Effector memory CD8-positive, alpha-beta T cell (primary cell): ENCODE measurements around the gene MGST1.

Source experiments
- ATAC-seq: fragments of 150-1000 bp; cut with Tn5 transposase; replicated peaks from 2 replicates; pipeline ENCODE4 v1.10.0; 2021; ENCODE audit warnings: mild to moderate bottlenecking, moderate library complexity
- DNase-seq, 3 experiments: peaks; one replicate each; pipeline ENCODE4 v3.0.0; 2021
- H3K27ac Mint-ChIP-seq, 2 donors: one replicate each; pipeline ENCODE4 v1.8.0; 2022; ENCODE audit warnings: mild to moderate bottlenecking in 2 of 2, mixed read lengths in 2 of 2, moderate library complexity in 2 of 2
- H3K27me3 Mint-ChIP-seq, 2 donors: one replicate each; pipeline ENCODE4 v1.8.0; 2022; ENCODE audit warnings: mixed read lengths in 2 of 2
- H3K36me3 Mint-ChIP-seq: one replicate; pipeline ENCODE4 v1.8.0; 2022; ENCODE audit warnings: mild to moderate bottlenecking, moderate library complexity, mixed read lengths; ENCODE audit not compliant: insufficient read depth
- H3K4me1 Mint-ChIP-seq, 2 donors: one replicate each; pipeline ENCODE4 v1.8.0; 2022; ENCODE audit warnings: low read depth in 2 of 2, mixed read lengths in 2 of 2
- H3K4me3 Mint-ChIP-seq, 2 donors: one replicate each; pipeline ENCODE4 v1.8.0; 2022; ENCODE audit warnings: mild to moderate bottlenecking in 2 of 2, mixed read lengths in 2 of 2, moderate library complexity in 2 of 2
- H3K9me3 Mint-ChIP-seq, 2 donors: one replicate each; pipeline ENCODE4 v1.8.0; 2022; ENCODE audit warnings: mixed read lengths in 2 of 2
- total RNA-seq, 9 experiments: gene quantifications; one replicate each; lab custom pipeline; 2026; lab: John Stamatoyannopoulos, UW

Gene MGST1, protein sequence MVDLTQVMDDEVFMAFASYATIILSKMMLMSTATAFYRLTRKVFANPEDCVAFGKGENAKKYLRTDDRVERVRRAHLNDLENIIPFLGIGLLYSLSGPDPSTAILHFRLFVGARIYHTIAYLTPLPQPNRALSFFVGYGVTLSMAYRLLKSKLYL
- total RNA-seq, result 0 to 0.11 (median 0) reads per million in 9 experiments

DNA sequence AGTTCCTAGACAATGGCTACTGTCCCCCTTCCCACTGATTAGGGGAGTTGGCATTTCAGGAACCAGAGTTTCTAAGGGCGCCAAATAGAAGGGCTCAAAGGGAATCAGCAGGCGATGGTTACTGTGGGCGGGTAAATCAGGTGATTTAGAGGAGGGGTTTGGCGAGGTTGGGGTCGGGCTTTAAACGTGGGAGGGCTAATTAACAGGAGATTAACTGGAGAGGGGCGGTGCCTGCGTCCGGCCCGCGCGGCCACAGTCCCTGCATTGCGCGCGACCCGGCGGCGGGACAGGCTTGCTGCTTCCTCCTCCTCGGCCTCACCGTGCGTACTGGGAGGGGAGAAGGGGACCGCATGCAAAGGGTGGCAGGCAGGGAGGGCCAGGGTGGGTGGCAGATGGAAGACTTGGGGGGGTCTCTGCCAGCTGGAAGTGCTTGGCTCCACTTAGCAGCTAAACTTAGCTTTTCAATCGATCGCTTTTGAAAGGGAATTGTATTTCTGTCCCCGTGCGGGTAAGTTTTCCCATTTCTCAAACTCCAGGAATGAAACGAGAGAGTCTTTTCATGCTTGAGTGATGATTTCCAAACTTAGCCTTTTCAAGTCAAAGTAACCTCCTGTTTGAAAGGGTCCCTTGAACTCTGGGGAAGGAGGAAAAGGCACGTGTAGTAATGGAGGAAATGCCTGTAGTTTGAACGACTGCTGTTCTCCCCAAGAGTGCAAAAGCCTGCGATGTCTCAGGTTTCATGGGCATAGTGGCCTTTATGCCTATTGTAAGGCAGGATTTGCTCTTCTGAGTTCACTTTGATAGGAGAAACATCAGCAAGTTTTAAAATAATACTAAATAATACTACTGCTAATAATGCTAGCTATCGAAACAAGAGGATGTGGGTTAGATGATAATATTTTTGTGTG, at the start of gene MGST1:
Gene MGST1 (plus strand): TSS at position 255 of the 908 bp plus-strand sequence. CDS start 6,608 bp downstream, outside the sequence.
- Mint-ChIP-seq H3K36me3 (peaks cover 4% of the 10 kb centered on the region), H3K9me3 (peaks cover 0 to 1% of the 10 kb centered on the region in 2 donors), H3K27me3 (no peaks in the 10 kb centered on the region), H3K27ac (no peak within 1 kb of the TSS), H3K4me1 (no peaks in the 10 kb centered on the region), H3K4me3 (no peak within 1 kb of the TSS)
- no peak for ATAC-seq
- DNase-seq, result no peak

DNA sequence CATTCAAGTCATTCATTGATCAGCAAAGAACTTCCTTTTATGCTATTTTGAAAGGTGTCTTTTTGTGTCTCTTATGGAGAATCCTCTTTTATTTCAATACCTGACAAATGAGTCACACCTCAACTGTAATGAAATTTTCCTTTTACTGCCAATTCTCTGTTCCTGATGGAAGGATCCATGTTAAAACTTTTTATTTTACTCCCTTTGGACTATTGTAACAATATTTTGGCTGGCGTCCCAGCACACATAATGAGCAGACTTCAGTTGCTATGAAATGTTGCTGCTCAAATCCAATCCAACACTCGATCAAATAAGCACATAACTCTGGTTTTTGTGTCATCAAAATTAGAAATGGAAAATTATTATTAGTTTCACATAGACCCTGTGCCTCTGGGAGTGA, 48.0 kb upstream of the MGST1 start:
- no peak for ATAC-seq
- Mint-ChIP-seq H3K27me3 (no peaks in the 10 kb centered on the region), H3K4me1 (no peaks in the 10 kb centered on the region)

DNA sequence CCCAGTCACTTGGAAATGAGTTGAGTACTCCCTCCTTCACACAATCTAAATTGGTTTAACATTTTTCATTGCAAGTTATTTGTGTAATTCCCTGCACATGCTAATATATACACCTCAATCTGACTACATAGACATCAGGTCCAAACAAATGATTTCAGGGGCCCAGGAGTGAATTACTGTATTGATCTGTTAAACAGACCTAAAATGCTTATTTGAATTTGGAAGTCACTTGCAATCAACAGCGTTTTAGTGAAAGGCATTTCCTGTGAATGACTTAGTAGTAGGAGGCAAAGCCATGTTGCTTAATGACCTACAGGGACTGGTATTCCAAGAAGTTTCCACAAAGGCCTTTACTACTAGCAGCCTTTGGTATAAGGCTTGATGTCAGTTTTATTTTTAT, 47.3 kb upstream of the MGST1 start:
- DNase-seq (no peak), ATAC-seq (no peak)
- no peak overlapping the region for H3K27ac Mint-ChIP-seq
- H3K9me3 Mint-ChIP-seq, result peaks cover 5 to 9% of the 10 kb centered on the region in 2 donors
- H3K36me3 Mint-ChIP-seq, result no peaks in the 10 kb centered on the region
- H3K4me1 Mint-ChIP-seq, result no peaks in the 10 kb centered on the region
- H3K4me3 Mint-ChIP-seq, result no peak overlapping the region
- H3K27me3 Mint-ChIP-seq, result no peaks in the 10 kb centered on the region

More for the DNA sequence above, 48.0 kb upstream of the MGST1 start:
- no peak for DNase-seq
- peaks cover 5 to 9% of the 10 kb centered on the region in 2 donors for H3K9me3 Mint-ChIP-seq
- H3K4me3 Mint-ChIP-seq, result no peak overlapping the region
- no peaks in the 10 kb centered on the region for H3K36me3 Mint-ChIP-seq
- no peak overlapping the region for H3K27ac Mint-ChIP-seq

DNA sequence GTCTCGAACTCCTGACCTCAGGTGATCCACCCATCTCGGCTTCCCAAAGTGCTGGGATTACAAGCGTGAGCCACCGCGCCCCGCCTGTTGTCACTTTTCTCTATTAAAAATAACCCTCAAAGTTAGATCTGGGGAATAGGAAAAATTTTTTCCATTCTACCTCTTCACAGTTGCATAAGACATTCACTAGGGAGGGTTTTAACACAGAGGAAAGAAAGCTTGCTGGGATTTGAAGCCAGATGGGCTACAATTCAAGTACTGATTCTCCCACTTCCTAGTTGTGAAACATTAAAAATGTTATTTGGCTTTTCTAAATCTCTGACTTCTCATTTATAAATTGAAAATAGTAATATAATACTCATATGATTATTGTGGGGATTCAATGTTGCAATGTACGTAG, 46.7 kb upstream of the MGST1 start:
- DNase-seq, result no peak

DNA sequence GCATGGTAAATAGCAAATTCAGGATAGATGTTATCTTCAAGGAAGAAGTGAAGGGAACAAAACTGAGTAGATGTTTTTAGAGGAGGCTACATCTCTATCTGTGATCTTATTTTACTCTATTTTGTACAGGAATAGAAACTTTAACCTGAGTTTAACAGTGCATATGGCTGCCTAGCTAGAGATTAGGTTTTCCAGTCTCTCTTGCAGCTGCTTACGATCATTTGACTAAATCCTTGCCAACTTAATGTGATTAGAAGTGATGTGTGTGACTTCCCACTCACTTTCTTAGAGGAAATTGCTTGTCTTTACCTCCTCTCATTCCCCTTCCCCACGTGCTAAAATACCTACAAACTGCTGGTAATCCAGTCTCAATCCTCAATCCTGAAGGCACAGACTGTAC, 43.5 kb upstream of the MGST1 start:
- ATAC-seq (no peak), DNase-seq (no peak)
- H3K4me1 Mint-ChIP-seq, result no peaks in the 10 kb centered on the region
- no peak overlapping the region for H3K4me3 Mint-ChIP-seq
- H3K9me3 Mint-ChIP-seq, result peaks cover 1 to 7% of the 10 kb centered on the region in 2 donors
- H3K36me3 Mint-ChIP-seq, result no peaks in the 10 kb centered on the region
- no peak overlapping the region for H3K27ac Mint-ChIP-seq
- no peaks in the 10 kb centered on the region for H3K27me3 Mint-ChIP-seq

More for the DNA sequence above, 46.7 kb upstream of the MGST1 start:
- ATAC-seq, result no peak
- peaks cover 5 to 9% of the 10 kb centered on the region in 2 donors for H3K9me3 Mint-ChIP-seq
- H3K36me3 Mint-ChIP-seq, result no peaks in the 10 kb centered on the region
- H3K27ac Mint-ChIP-seq, result no peak overlapping the region
- H3K27me3 Mint-ChIP-seq, result no peaks in the 10 kb centered on the region
- H3K4me3 Mint-ChIP-seq, result no peak overlapping the region
- no peaks in the 10 kb centered on the region for H3K4me1 Mint-ChIP-seq

DNA sequence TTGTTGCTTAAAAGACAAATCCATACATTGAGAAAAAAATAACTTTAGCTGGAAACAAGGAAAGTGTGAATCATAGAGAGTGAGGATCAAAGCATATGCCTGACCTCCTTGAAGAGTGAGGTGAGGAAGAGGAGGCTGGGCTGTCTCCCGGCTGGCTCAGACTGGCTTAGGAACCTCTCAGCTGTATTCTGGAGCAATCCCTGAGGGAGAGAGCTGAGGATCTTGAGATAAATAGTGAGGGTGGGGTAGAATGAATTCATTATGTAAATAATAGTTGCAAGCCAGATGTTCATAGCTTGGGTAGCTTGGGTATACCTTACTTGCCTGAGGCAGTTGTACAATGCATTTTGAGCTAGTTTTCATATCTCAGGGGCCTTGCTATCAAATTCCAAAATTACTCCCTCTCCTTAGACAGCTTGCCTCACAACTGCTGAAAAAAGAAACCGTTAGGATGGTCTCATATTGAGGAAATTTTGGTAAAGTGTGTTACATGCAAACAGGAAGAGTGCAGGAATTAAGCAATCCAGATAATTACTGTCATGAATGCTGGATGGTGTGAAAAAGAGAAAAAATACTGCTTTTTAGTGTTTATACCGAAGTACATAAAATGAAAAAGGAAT, 39.5 kb upstream of the MGST1 start:
- H3K4me3 Mint-ChIP-seq, result no peak overlapping the region
- ATAC-seq, result no peak

DNA sequence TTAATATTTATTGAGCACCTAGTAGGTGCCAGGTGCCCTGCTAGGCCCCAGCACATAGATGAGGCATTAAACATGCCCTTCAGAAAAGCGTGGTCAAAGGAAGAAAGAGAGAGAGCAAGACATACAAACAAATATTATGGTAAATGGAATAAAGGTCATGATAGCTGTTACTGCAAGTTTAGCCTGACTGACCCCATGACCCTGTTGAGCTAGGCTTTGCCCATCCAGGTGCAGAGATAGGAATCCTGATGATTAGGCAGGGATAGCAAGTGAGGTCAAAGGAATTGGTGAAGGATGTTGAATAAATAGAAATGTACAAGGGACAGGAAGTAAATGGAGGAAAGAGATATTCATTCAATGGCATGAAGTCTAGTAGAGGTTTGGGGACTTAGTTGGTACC, 36.5 kb upstream of the MGST1 start:
- Mint-ChIP-seq H3K4me1 (no peaks in the 10 kb centered on the region), H3K9me3 (peaks cover 10 to 33% of the 10 kb centered on the region in 2 donors), H3K27me3 (no peaks in the 10 kb centered on the region), H3K4me3 (no peak overlapping the region), H3K36me3 (no peaks in the 10 kb centered on the region), H3K27ac (no peak overlapping the region)
- ATAC-seq, result no peak
- DNase-seq, result no peak

More for the DNA sequence above, 39.5 kb upstream of the MGST1 start:
- Mint-ChIP-seq H3K9me3 (peaks cover 12 to 20% of the 10 kb centered on the region in 2 donors), H3K4me1 (no peaks in the 10 kb centered on the region), H3K27ac (no peak overlapping the region), H3K27me3 (no peaks in the 10 kb centered on the region), H3K36me3 (no peaks in the 10 kb centered on the region)
- no peak for DNase-seq

DNA sequence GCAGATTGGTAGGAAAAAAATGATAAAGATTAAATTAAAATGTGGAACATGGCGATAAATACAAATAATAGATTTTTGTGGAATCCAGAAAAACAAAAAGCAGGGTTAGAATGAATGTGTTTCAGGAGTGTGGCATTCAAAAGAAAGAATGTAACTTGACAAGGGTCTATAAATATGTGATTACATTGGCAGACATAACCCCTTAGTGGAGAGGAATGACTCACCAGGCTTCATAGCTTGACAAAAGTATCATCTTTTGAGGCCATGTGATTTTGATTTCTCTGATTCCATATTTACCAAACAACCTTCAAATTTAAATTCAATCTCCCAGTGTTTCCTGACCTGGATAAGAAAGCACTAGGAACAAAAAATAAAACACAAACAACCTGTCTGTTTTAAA, 24.4 kb upstream of the MGST1 start:
- Mint-ChIP-seq H3K4me3 (no peak overlapping the region), H3K9me3 (peaks cover 13 to 15% of the 10 kb centered on the region in 2 donors), H3K36me3 (no peaks in the 10 kb centered on the region), H3K27ac (no peak overlapping the region), H3K4me1 (no peaks in the 10 kb centered on the region), H3K27me3 (no peaks in the 10 kb centered on the region)
- DNase-seq (no peak), ATAC-seq (no peak)

DNA sequence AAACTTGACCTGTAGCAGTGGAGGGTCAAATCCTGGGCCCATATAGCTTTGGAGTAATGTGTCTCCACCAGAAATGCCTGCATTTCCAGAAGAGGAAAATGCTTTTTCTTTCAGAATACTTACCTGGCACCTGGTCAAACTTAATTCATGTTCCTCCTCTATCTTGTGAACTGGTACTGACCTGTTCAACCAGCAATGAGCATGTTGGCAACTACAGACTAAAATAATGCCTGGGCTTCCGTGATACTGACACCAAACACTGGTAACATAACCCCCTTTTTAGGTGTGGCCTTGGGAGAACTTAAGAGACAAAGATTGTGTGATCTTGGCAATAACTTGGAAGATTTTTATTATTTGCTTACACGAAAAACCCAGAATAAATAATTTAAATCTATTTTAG, 23.8 kb upstream of the MGST1 start:
- Mint-ChIP-seq H3K27me3 (no peaks in the 10 kb centered on the region), H3K36me3 (no peaks in the 10 kb centered on the region), H3K4me1 (no peaks in the 10 kb centered on the region), H3K4me3 (no peak overlapping the region), H3K9me3 (peaks cover 13 to 14% of the 10 kb centered on the region in 2 donors), H3K27ac (no peak overlapping the region)
- DNase-seq (no peak), ATAC-seq (no peak)

DNA sequence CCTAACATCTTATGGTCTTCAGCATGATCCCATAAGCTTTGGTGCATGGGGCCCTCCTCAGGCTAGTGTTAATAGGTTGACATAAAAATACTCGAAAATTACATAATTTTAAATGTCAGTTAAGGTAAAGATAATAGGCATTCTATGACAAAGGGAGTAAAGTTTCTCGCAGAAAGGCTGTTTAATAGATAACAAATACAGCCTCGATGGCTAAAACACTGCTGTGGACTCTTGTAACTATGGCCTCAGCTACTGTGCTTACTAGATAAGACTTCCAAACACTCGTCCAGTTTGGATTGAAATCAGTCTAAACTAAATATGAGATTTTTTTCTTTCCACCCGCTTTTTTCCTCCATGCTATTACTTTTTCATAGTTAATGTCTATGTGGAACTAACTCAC, 23.2 kb upstream of the MGST1 start:
- DNase-seq (no peak), ATAC-seq (no peak)
- no peaks in the 10 kb centered on the region for H3K36me3 Mint-ChIP-seq
- no peak overlapping the region for H3K4me3 Mint-ChIP-seq
- H3K27ac Mint-ChIP-seq, result no peak overlapping the region
- H3K9me3 Mint-ChIP-seq, result peaks cover 13 to 14% of the 10 kb centered on the region in 2 donors
- no peaks in the 10 kb centered on the region for H3K4me1 Mint-ChIP-seq
- H3K27me3 Mint-ChIP-seq, result no peaks in the 10 kb centered on the region

DNA sequence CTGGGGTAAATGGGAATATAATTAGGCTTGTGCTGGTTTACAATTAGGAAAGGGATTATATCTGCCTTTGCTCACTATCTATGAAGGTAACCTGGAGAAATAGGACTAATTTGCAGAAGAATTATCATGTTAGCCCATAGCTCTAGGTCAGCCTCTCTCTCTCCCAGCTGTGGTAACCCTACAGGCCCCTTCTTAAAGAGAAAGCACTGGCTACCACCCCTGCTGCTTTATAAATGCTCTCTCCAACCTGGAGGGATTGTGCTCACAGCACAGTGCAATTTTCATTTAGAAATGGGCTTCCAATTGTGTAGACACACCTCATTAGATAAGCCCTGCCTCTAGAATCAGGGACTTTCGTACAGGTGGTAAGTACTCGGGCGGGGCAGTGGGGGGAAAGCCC, 22.7 kb upstream of the MGST1 start:
- Mint-ChIP-seq H3K36me3 (no peaks in the 10 kb centered on the region), H3K4me1 (no peaks in the 10 kb centered on the region), H3K4me3 (no peak overlapping the region), H3K9me3 (peaks cover 13 to 14% of the 10 kb centered on the region in 2 donors), H3K27ac (no peak overlapping the region), H3K27me3 (no peaks in the 10 kb centered on the region)
- ATAC-seq (no peak), DNase-seq (no peak)

DNA sequence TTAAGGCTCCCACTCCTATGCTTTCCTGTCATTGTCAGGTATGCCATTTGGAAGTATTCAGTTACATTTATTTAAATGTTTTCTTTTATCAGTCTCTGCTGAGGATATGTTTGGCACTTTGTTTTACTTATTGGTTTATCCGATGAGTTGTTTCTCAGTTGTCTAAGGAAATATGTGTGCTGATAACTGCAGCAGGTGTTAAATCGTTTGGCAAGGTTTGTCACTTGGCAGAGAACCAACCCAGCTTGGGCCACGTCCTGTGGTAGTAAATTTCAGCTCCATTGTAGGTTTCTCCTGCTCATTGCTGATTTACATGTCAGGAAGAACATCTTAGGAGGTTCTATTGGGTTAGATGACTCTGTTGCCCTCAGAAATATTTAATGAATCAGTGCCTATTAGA, 22.0 kb upstream of the MGST1 start:
- no peak for DNase-seq
- Mint-ChIP-seq H3K4me3 (no peak overlapping the region), H3K27me3 (no peaks in the 10 kb centered on the region), H3K9me3 (peaks cover 13 to 14% of the 10 kb centered on the region in 2 donors), H3K27ac (no peak overlapping the region), H3K4me1 (no peaks in the 10 kb centered on the region), H3K36me3 (no peaks in the 10 kb centered on the region)
- ATAC-seq, result no peak

DNA sequence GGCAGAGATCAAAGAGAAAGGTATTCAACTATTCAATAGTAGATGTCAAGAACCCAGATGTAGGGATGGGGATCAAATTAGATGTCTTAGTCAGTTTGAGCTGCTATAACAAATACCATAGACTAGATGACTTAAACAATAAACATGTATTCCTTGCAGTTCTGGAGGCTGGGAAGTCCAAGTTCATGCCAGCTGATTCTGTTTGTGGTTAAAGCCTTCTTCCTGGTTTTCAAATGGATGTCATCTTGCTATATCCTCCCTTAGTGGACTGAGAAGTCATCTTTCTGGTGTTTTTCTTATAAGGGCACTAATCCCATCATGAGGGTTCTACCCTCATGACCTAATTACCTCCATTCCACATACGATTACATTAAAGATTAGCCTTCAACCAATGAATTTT, 19.5 kb upstream of the MGST1 start:
- Mint-ChIP-seq H3K27ac (no peak overlapping the region), H3K27me3 (no peaks in the 10 kb centered on the region), H3K9me3 (peaks cover 0 to 10% of the 10 kb centered on the region in 2 donors), H3K36me3 (no peaks in the 10 kb centered on the region), H3K4me1 (no peaks in the 10 kb centered on the region), H3K4me3 (no peak overlapping the region)
- DNase-seq (no peak), ATAC-seq (no peak)
